ENCODE data around the gene BCKDK. TPM values are rescaled to one million over a fixed set of nuclear protein-coding genes. Genes with fewer than 3 reads are reported as not detected.

The BCKDK gene
- total RNA-seq, 1 experiment from 2014 or later, result 26.9 TPM

DNA sequence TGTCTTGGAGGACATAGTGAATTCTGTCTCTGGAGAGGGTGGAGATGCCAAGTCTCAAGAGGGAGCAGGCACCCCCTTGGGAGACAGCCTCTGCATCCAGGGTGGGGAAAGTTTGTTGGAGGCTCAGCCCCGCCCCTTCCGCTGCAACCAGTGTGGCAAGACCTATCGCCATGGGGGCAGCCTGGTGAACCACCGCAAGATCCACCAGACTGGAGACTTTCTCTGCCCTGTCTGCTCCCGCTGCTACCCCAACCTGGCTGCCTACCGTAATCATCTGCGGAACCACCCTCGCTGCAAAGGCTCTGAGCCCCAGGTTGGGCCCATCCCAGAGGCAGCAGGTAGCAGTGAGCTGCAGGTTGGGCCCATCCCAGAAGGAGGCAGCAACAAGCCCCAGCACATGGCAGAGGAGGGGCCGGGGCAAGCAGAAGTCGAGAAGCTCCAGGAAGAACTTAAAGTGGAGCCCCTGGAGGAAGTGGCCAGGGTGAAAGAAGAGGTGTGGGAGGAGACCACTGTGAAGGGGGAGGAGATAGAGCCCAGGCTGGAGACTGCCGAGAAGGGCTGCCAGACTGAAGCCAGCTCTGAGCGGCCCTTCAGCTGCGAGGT lies 28.7 kb upstream of the BCKDK start:
- no peak for DNase-seq (ENCODE audit: extremely low read depth, low read depth)

DNA sequence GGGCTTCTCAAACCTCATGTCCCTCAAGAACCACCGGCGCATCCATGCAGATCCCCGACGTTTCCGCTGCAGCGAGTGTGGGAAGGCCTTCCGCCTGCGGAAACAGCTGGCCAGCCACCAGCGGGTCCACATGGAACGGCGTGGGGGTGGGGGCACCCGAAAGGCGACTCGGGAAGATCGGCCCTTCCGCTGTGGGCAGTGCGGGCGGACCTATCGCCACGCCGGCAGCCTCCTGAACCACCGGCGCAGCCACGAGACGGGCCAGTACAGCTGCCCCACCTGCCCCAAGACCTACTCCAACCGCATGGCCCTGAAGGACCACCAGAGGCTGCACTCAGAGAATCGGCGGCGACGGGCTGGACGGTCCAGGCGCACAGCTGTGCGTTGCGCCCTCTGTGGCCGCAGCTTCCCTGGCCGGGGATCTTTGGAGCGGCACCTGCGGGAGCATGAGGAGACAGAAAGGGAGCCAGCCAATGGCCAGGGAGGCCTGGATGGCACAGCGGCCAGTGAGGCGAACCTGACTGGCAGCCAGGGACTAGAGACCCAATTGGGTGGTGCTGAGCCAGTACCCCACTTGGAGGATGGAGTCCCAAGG lies 28.1 kb upstream of the BCKDK start:
- no peak for DNase-seq (ENCODE audit: extremely low read depth, low read depth)

DNA sequence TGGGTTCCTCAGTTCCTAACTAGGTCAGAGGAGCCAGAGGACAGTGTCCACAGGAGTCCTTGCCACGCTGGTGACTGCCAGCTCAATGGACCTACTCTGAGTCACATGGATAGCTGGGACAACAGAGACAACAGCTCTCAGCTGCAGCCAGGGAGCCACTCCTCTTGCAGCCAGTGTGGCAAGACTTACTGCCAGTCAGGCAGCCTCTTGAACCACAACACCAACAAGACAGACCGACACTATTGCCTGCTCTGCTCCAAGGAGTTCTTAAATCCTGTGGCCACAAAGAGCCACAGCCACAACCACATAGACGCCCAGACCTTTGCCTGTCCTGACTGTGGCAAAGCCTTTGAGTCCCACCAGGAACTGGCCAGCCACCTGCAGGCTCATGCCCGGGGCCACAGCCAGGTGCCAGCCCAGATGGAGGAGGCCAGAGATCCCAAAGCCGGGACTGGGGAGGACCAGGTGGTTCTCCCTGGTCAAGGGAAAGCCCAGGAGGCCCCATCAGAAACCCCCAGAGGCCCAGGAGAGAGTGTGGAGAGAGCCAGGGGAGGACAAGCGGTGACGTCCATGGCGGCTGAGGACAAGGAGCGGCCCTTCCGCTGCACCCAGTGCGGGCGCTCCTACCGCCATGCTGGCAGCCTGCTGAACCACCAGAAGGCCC lies 27.3 kb upstream of the BCKDK start:
- no peak for DNase-seq (ENCODE audit: extremely low read depth, low read depth)

DNA sequence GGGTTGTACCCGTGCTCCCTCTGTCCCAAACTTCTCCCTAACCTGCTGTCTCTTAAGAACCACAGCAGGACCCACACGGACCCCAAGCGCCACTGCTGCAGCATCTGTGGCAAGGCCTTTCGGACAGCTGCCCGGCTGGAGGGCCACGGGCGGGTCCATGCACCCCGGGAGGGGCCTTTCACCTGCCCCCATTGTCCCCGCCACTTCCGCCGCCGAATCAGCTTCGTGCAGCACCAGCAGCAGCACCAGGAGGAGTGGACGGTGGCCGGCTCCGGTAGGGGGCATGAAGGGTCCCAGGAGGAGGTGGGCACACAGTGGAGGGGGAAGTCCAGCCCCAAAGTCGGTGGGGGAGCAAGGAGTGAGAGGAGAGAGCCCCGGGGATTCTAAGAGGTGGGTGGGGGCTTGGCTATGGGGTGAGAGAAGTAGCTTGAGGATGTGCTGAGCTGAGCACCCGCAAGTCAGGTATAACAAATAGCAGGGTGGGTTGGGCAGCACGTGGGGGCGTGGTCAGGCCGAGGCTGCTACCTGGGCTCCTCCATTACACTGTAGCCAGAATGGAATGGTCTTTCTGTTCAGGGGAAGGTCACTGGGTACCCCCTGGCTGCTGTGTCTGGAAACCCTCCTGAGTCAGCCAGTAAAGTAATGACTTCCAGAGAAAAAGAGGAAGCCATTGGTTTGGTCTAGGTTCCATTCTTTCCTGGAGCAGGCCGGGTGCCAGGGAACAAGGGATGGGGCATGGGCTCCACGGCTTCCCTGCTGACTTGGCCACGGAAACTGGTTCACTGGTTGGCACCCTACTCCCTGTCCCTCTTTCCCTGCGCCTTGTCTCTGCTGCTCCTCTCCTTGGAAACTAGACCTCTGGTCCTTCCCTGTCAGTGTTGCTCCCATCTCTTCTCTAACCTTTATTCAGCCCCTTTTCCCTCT lies 26.5 kb upstream of the BCKDK start:
- DNase-seq (ENCODE audit: extremely low read depth, low read depth), result no peak

DNA sequence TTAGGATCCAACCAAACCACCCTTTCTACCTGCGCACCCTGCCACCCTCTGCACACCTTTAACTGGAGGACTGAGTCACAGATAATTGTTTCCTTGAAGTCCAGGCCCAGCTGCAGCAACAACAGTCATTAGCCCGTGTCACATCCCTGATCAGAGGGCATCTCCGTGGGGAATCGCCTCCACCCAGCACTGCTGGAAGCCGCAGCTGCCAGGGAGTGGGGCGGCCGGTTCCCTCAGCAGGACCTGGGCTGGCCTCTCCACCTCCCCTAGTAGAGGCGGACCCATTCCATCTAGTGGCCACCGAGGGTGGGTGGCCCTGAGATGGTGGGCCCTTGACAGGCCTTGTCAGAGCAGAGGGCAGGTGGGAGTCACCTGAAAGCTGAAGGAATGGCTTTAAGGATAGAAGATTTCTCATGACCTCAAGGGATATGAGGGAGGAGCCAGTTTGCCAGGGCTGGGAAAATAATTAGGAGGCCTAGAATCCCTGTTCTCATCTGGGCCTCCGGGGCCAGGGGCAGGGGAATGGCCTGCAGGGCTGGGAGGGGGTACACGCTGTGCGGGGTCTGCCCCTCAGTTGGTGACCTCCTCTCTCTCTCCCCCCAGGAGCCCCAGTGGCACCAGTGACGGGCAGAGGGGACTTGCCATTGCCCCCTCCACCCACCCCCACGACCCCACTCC lies 25.7 kb upstream of the BCKDK start:
- no peak for DNase-seq (ENCODE audit: extremely low read depth, low read depth)

DNA sequence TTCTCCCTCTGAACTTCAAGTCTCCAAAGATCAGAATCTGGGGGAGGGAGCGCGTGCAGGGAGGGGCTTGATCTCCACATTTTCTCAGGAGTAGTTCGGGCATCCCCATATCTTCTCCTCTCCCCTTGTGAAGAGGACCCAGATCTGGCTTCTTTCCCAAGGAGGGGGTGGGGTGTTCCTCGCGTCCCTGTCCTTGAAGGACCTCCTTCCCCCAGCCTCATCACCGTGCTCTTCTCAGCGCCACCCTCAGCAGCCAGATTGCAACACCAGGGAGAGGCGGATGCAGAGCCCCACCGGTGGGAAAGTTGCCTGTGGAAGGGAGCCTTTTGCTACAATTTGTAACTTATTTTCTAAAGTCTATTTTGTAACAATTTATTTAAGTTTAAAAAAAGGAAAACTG lies 25.1 kb upstream of the BCKDK start:
- no peak for DNase-seq (ENCODE audit: extremely low read depth, low read depth)

DNA sequence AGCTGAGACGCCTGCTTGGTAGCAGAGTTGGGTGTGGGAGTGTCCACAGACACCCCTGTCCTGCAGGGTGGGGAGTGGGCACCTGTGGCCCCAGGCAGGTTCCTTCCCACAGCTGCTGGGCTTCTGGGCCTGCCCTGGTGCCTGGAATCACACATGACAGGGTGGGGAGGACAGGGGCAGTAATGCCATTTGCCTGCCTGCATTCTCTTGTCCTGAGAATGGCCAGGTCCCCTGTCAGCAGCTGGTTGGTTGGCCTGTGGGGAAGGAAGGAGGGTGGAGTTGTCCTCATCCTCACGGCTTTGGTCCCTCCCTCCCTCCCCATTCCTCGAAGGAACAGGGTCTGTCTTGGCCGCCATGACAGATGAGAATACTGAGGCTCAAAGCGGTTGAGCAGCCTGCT lies 24.6 kb upstream of the BCKDK start:
- DNase-seq (ENCODE audit: extremely low read depth, low read depth), result no peak

- DNase-seq (ENCODE audit: extremely low read depth, low read depth), result no peak
Observed at GRCh38 chr16:31083981-31084380, 24.2 kb upstream of the BCKDK start.

DNA sequence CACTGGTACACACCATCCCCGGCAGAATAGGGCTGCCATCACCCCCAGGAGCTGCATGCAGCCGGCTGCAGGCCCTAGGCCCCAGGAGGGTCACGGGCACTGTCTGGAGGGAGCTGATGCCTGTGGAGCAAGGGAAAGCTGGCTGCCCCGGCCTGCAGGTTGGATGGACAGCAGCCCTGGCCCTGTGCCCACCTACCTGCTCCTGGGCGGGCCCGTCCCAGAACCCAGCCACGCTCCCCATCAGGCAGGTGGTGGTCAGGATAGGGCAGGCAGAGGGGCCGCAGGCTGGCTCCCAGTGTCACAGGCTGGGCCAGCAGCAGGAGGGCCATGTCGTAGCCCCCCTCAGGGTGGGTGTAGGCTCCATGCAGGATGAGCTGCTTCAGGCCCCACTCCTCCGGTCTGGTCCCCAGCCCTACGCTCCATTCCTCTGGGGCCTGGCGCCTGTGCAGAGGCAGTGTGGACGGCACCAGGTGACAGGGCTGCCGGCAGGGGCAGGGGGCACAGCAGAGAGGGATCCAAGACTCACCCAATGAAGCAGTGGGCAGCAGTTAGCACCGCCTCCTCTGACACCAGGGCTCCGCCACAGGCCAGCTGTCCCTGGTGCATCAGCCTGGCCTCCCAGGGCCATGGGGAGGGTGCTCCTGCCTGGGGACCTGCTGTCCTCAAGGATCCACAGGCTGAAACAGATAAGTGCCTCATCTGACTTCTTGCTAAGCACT lies 23.4 kb upstream of the BCKDK start:
- DNase-seq (ENCODE audit: extremely low read depth, low read depth), result no peak

GRCh38 chr16:31085411-31085810 lies 22.8 kb upstream of the BCKDK start:
- no peak for DNase-seq (ENCODE audit: extremely low read depth, low read depth)

- no peak for DNase-seq (ENCODE audit: extremely low read depth, low read depth)
Observed at GRCh38 chr16:31085873-31086628, 22.1 kb upstream of the BCKDK start.

GRCh38 chr16:31086629-31086906 lies 21.6 kb upstream of the BCKDK start:
- DNase-seq (ENCODE audit: extremely low read depth, low read depth), result no peak

GRCh38 chr16:31087481-31087880 lies 20.7 kb upstream of the BCKDK start:
- no peak for DNase-seq (ENCODE audit: extremely low read depth, low read depth)

GRCh38 chr16:31087971-31088370 lies 20.2 kb upstream of the BCKDK start:
- no peak for DNase-seq (ENCODE audit: extremely low read depth, low read depth)

DNA sequence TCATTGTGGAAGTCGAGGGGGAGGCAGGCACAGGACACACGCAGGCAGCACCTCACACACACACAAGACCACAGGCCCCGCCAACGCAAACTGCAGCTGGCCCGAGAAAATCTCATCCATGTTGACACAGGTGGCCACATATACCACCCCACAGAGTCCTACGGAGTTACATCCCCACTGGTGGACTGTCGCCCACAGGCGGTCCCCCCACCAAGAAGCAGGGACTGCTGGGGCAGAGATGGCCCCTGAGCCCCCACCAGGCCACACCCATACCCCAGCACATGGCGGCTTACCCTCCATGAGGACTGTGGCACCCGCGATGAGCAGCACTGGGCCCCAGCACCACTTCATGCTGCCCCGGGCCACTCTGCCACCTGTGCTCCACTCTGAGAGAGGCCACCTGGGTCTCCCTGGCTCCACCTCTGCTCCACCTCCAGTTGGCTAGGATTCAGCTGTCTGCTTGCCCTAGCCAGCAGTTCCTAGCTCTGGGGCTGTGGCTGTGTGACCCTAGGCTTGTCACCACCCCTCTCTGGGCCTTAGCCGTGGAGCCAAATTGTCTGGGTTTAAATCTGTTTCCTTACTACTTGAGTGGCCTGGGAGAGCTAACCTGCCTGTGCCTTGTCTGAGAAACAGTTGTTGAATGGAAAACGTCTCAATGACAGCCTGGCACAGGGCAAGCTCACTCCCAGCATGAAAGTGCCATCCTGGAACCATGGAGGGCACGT lies 19.6 kb upstream of the BCKDK start, which contains the start of gene PRSS53:
Gene PRSS53 (minus strand): TSS at position 485 of the 725 bp plus-strand sequence. CDS start 134 bp downstream, at position 351.
- no peak for DNase-seq (ENCODE audit: extremely low read depth, low read depth)

DNA sequence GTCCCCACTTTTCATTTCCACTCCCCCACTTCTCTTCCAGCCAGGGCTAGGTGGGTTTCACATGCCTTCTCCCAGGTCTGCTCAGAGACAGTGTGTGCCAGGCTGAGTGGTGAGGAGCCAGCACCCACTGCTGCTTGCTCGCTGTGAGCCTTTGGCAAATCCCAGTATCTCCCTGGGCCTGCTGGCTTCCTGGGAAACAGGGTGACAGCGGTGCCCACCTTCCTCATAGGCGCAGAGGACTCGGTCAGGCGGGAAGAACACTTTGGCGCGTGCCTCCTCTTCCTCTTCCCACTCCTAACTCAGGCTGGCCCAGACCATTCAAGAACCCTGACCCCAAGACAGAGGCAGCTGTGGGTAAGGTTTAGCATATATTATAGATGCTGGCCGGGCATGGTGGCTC lies 19.0 kb upstream of the BCKDK start:
- no peak for DNase-seq (ENCODE audit: extremely low read depth, low read depth)

DNA sequence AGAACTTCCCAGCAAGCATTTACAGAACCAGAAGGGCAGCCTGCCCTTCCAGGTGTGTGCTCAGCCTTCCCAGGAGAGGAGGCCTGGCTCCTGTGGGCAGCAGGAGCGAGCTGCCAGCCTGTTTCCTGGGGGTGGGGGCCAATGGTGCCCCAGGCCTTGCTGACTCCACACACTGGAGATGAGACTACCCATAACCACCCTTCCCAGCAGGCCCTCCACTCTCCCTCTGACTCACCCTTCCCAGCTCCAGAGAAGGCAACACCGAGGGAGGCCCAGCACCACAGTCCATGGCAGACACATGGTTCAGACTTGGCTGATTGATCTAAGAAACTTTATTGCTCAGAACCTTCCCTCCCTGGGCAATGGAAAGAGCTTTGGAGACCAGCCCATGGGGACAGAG lies 17.6 kb upstream of the BCKDK start:
- no peak for DNase-seq (ENCODE audit: extremely low read depth, low read depth)

- no peak for DNase-seq (ENCODE audit: extremely low read depth, low read depth)
Observed at GRCh38 chr16:31092330-31092729, 15.9 kb upstream of the BCKDK start.

All from NCI-H460 (cell line).